K562 (cell line): ENCODE measurements around the gene NDUFS3. TPM values are rescaled to one million over a fixed set of nuclear protein-coding genes. Genes with fewer than 3 reads are reported as not detected.

ENCODE experiments used
- BACH1 ChIP-seq: fragments of 200-800 bp; sonication (Bioruptor generic); IDR thresholded peaks from 2 replicates; pipeline ENCODE4 v1.6.1; 2016; ENCODE audit warnings: missing genetic modification characterization, missing compliant biosample characterization
- BMI1 ChIP-seq: fragments of 150-350 bp; IDR thresholded peaks from 2 replicates; pipeline ENCODE4 v1.6.1; 2014; ENCODE audit warnings: low read length
- BRCA1 ChIP-seq, 2 experiments: fragments of 450-650 bp in 1 of 2; sonication (generic) in 1 of 2; formaldehyde crosslinking in 1 of 2; IDR thresholded peaks; 2 replicates each; pipeline versions ENCODE4 v1.5.0 to v1.6.1; 2017 to 2020; ENCODE audit warnings: mild to moderate bottlenecking in 1 of 2, missing genetic modification reagents in 1 of 2
- BRD9 ChIP-seq: fragments of 450-650 bp; IDR thresholded peaks from 2 replicates; pipeline ENCODE4 v1.6.1; 2018; ENCODE audit warnings: low read depth; ENCODE audit not compliant: partially characterized antibody
- CHD4 ChIP-seq: fragments of 200-600 bp; sonication (generic); IDR thresholded peaks from 3 replicates; pipeline ENCODE4 v1.6.1; 2012; ENCODE audit warnings: low read depth, mild to moderate bottlenecking, mixed read lengths, low read length, inconsistent platforms; ENCODE audit not compliant: insufficient read depth, insufficient replicate concordance, poor library complexity, severe bottlenecking
- EP400 ChIP-seq: fragments of 450-650 bp; IDR thresholded peaks from 2 replicates; pipeline ENCODE4 v1.6.1; 2017; ENCODE audit warnings: antibody characterized with exemption, mild to moderate bottlenecking, moderate library complexity
- HDAC1 ChIP-seq, 2 experiments: fragments of 450-650 bp; IDR thresholded peaks; 2 replicates each; pipeline ENCODE4 v1.6.1; 2016 to 2017; ENCODE audit warnings: inconsistent platforms in 1 of 2, mild to moderate bottlenecking in 1 of 2, moderate library complexity in 1 of 2
- HNRNPK ChIP-seq: fragments of 200-400 bp; formaldehyde crosslinking; IDR thresholded peaks from one replicate; pipeline ENCODE4 v1.6.1; 2018; ENCODE audit warnings: mild to moderate bottlenecking, low read depth, low read length; ENCODE audit not compliant: poor library complexity, severe bottlenecking
- HNRNPLL ChIP-seq: fragments of 200-400 bp; formaldehyde crosslinking; IDR thresholded peaks from 2 replicates; pipeline ENCODE4 v1.6.1; 2017; ENCODE audit warnings: low read length, low read depth, mild to moderate bottlenecking; ENCODE audit not compliant: poor library complexity, severe bottlenecking
- RFX5 ChIP-seq: IDR thresholded peaks from 2 replicates; pipeline ENCODE4 v1.6.1; 2011; ENCODE audit warnings: low read depth, mild to moderate bottlenecking, improper control_type of control experiment, low read length
- TAF15 ChIP-seq: fragments of 200-400 bp; formaldehyde crosslinking; IDR thresholded peaks from 2 replicates; pipeline ENCODE4 v1.6.1; 2017; ENCODE audit warnings: mild to moderate bottlenecking, low read depth, low read length, moderate library complexity
- TCFL5 ChIP-seq: fragments of 250-450 bp; sonication (Bioruptor Pico); conservative IDR thresholded peaks from 2 replicates; pipeline ENCODE4 v1.6.1; 2021; ENCODE audit warnings: mild to moderate bottlenecking, moderate library complexity, matching md5 sums
- TGIF2 ChIP-seq: sonication (generic); formaldehyde crosslinking; IDR thresholded peaks from 2 replicates; pipeline ENCODE4 v1.8.1; 2022; ENCODE audit warnings: mild to moderate bottlenecking, missing genetic modification reagents, moderate library complexity
- ZNF253 ChIP-seq: fragments of 250-450 bp; sonication (Bioruptor Pico); conservative IDR thresholded peaks from 2 replicates; pipeline ENCODE4 v1.6.1; 2021; ENCODE audit warnings: mild to moderate bottlenecking
- ZNF583 ChIP-seq: fragments of 250-450 bp; sonication (Bioruptor Pico); IDR thresholded peaks from 2 replicates; pipeline ENCODE4 v1.4.0; 2020
- ZNF75A ChIP-seq: fragments of 450-650 bp; formaldehyde crosslinking; IDR thresholded peaks from 2 replicates; pipeline ENCODE4 v1.4.0; 2020; ENCODE audit warnings: mild to moderate bottlenecking
- polyA plus RNA-seq, 8 experiments: library from polyadenylated mRNA; depleted of rRNA in 4 of 8; stranded (reverse) in 5 of 8; unstranded in 3 of 8; fragments of >200 nt; fragmentation: Nextera tagmentation in 2 of 8; fragmentation: Illumina TruSeq in 1 of 8; extraction: Ambion mirVana in 2 of 8; extraction: Trizol in 1 of 8; gene quantifications; 2 replicates each; pipeline versions ENCODE4 v1.2.1 to v1.2.3, GENCODE V29; 2011 to 2014; ENCODE audit warnings: inconsistent platforms in 1 of 8, missing spikeins in 1 of 8
- total RNA-seq, 7 experiments: library from RNA; depleted of rRNA in 6 of 7; stranded (reverse); fragments of >200 nt in 6 of 7; fragmentation: Illumina TruSeq in 2 of 7; extraction: Trizol in 2 of 7; gene quantifications; 2 replicates each; pipeline versions ENCODE4 v1.2.1 to v1.2.3, GENCODE V29; 2011 to 2021; ENCODE audit warnings: low replicate concordance in 1 of 7
- TF ChIP-seq, protein P1 (sequence below): IDR thresholded peaks from 2 replicates; pipeline ENCODE4 v1.6.1; 2016; ENCODE audit warnings: missing genetic modification characterization, missing compliant biosample characterization
- TF ChIP-seq, protein P2 (sequence below): fragments of 450-650 bp; formaldehyde crosslinking; IDR thresholded peaks from 2 replicates; pipeline ENCODE4 v1.4.0; 2020; ENCODE audit warnings: mild to moderate bottlenecking, mixed read lengths
- TF ChIP-seq, protein P3 (sequence below), 2 experiments: IDR thresholded peaks in 1 of 2; conservative IDR thresholded peaks in 1 of 2; 2 replicates each; pipeline ENCODE4 v1.6.1; 2016; ENCODE audit warnings: low read depth in 2 of 2, mild to moderate bottlenecking in 1 of 2, missing compliant biosample characterization in 1 of 2, missing genetic modification characterization in 1 of 2, moderate library complexity in 1 of 2
- TF ChIP-seq, protein P4 (sequence below): fragments of 450-650 bp; IDR thresholded peaks from 2 replicates; pipeline ENCODE4 v1.6.1; 2016; ENCODE audit warnings: missing biosample characterization, missing genetic modification characterization

The NDUFS3 gene
- total and polyA plus RNA-seq, 9 of the 15 experiments (the other 6 are each of a cell fraction or from before 2014, with no cell fraction given) = 38.7 to 341 (median 194) TPM

DNA sequence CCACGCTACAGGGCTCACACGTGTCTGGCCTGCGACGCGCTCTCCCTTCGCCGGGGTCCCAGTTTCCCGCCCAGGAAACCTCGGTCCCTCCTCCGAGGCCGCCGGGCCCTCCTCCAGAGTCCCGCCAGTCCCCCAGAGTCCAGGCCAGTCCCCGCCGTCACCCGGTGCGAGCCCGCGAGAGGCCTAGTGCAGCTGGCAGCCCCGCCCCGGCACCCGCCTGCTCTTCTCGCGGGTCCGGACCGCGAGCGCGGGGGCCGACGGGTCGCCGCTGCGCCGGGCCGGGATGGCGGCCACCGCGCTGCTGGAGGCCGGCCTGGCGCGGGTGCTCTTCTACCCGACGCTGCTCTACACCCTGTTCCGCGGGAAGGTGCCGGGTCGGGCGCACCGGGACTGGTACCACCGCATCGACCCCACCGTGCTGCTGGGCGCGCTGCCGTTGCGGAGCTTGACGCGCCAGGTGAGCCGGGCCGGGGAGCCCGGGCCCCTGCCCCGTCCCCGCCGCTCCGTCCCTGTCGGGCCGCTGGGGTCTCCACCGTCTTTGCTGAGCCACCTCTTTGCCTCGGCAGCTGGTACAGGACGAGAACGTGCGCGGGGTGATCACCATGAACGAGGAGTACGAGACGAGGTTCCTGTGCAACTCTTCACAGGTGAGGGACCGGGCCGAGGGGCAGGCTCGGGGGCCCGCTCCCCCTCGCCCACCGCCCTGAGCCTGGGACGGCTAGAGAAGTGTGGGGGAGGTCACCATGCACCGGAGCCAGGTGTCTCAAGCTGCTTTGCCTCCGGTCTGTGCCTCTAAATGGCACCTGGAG, 13.3 kb upstream of the NDUFS3 start, which contains the start of gene PTPMT1 (continued):
- no peak for TF ChIP-seq ZNF253 (CRISPR knock-in tag)
- TF ChIP-seq TCFL5 = no peak
- TF ChIP-seq HNRNPK = no peak
- TF ChIP-seq EP400 = peak; percentile 87
- TF ChIP-seq CHD4 = no peak
- TF ChIP-seq, protein P1, sequence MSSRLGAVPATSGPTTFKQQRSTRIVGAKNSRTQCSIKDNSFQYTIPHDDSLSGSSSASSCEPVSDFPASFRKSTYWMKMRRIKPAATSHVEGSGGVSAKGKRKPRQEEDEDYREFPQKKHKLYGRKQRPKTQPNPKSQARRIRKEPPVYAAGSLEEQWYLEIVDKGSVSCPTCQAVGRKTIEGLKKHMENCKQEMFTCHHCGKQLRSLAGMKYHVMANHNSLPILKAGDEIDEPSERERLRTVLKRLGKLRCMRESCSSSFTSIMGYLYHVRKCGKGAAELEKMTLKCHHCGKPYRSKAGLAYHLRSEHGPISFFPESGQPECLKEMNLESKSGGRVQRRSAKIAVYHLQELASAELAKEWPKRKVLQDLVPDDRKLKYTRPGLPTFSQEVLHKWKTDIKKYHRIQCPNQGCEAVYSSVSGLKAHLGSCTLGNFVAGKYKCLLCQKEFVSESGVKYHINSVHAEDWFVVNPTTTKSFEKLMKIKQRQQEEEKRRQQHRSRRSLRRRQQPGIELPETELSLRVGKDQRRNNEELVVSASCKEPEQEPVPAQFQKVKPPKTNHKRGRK (tag) = no peak
- no peak for TF ChIP-seq BRCA1 (IDR thresholded peaks at IDR 0.05)
- peak; percentile 72; the same call in 1 of the 2 replicates for TF ChIP-seq BRCA1 (CRISPR knock-in tag; IDR thresholded peaks at IDR 0.05)
- TF ChIP-seq, protein P2, sequence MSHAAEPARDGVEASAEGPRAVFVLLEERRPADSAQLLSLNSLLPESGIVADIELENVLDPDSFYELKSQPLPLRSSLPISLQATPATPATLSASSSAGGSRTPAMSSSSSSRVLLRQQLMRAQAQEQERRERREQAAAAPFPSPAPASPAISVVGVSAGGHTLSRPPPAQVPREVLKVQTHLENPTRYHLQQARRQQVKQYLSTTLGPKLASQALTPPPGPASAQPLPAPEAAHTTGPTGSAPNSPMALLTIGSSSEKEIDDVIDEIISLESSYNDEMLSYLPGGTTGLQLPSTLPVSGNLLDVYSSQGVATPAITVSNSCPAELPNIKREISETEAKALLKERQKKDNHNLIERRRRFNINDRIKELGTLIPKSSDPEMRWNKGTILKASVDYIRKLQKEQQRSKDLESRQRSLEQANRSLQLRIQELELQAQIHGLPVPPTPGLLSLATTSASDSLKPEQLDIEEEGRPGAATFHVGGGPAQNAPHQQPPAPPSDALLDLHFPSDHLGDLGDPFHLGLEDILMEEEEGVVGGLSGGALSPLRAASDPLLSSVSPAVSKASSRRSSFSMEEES (CRISPR knock-in tag) = no peak
- TF ChIP-seq, protein P3, sequence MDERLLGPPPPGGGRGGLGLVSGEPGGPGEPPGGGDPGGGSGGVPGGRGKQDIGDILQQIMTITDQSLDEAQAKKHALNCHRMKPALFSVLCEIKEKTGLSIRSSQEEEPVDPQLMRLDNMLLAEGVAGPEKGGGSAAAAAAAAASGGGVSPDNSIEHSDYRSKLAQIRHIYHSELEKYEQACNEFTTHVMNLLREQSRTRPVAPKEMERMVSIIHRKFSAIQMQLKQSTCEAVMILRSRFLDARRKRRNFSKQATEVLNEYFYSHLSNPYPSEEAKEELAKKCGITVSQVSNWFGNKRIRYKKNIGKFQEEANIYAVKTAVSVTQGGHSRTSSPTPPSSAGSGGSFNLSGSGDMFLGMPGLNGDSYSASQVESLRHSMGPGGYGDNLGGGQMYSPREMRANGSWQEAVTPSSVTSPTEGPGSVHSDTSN (CRISPR knock-in tag; IDR thresholded peaks at IDR 0.05; ENCODE audit: low read depth) = no peak
- TF ChIP-seq, protein P3 (tag; conservative IDR thresholded peaks at IDR 0.05; ENCODE audit: low read depth) = no peak
- TF ChIP-seq HDAC1 (IDR thresholded peaks at IDR 0.05) = no peak; a peak in 2 of 4 replicates
- TF ChIP-seq, protein P4, sequence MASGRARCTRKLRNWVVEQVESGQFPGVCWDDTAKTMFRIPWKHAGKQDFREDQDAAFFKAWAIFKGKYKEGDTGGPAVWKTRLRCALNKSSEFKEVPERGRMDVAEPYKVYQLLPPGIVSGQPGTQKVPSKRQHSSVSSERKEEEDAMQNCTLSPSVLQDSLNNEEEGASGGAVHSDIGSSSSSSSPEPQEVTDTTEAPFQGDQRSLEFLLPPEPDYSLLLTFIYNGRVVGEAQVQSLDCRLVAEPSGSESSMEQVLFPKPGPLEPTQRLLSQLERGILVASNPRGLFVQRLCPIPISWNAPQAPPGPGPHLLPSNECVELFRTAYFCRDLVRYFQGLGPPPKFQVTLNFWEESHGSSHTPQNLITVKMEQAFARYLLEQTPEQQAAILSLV (tag) = no peak
- TF ChIP-seq TGIF2 = peak; percentile 85
- 0 out of 2 replicates have a peak, but pooled peaks have one; percentile 7 for TF ChIP-seq ZNF583 (CRISPR knock-in tag)
- peak; percentile 15 for TF ChIP-seq HNRNPLL
- no peak for TF ChIP-seq BACH1 (tag)
- no peak for TF ChIP-seq BRD9
- no peak for TF ChIP-seq RFX5
- TF ChIP-seq TAF15 = no peak
- no peak for TF ChIP-seq ZNF75A (CRISPR knock-in tag)
- TF ChIP-seq BMI1 = no peak
